Duodenal mucosa (tissue), 2 donors: Measurements from ENCODE around the gene CRB2.
"Not testable (repeated sequence)": the region's sequence is repeated elsewhere in the genome, so short reads cannot be mapped to it uniquely, and the experiment has no call there.

ENCODE experiments used
- H3K27ac ChIP-seq: one replicate; pipeline ENCODE4 v1.7.0; 2013; ENCODE audit warnings: low read depth, low read length
- H3K27me3 ChIP-seq, 2 donors: one replicate each; pipeline ENCODE4 v1.7.0; 2013; ENCODE audit warnings: low read length in 2 of 2, control low read depth in 1 of 2; ENCODE audit not compliant: insufficient read depth in 2 of 2, control insufficient read depth in 1 of 2
- H3K36me3 ChIP-seq, 2 donors: one replicate each; pipeline ENCODE4 v1.7.0; 2013; ENCODE audit warnings: low read length in 2 of 2, control low read depth in 1 of 2; ENCODE audit not compliant: insufficient read depth in 2 of 2, control insufficient read depth in 1 of 2
- H3K4me1 ChIP-seq, 2 donors: one replicate each; pipeline ENCODE4 v1.7.0; 2013; ENCODE audit warnings: low read length in 2 of 2, control low read depth in 1 of 2; ENCODE audit not compliant: insufficient read depth in 2 of 2, control insufficient read depth in 1 of 2
- H3K4me3 ChIP-seq, 2 donors: one replicate each; pipeline ENCODE4 v1.7.0; 2013; ENCODE audit warnings: low read length in 2 of 2, low read depth in 1 of 2
- H3K9ac ChIP-seq, 2 donors: one replicate each; pipeline ENCODE4 v1.7.0; 2013; ENCODE audit warnings: low read length in 2 of 2, low read depth in 1 of 2
- H3K9me3 ChIP-seq, 2 donors: one replicate each; pipeline ENCODE4 v1.7.0; 2013; ENCODE audit warnings: low read length in 2 of 2, control low read depth in 1 of 2; ENCODE audit not compliant: control insufficient read depth in 1 of 2

CRB2 gene

GRCh38 chr9:123391946-123392345 lies 35.9 kb downstream of the CRB2 start:
- Histone ChIP-seq H3K27me3 (no peaks in the 10 kb centered on the region), H3K4me3 (no peak overlapping the region), H3K27ac (no peak overlapping the region), H3K9me3 (no peaks in the 10 kb centered on the region), H3K4me1 (no peaks in the 10 kb centered on the region), H3K36me3 (no peaks in the 10 kb centered on the region), H3K9ac (no peak overlapping the region)

- Histone ChIP-seq H3K27me3 (no peaks in the 10 kb centered on the region), H3K4me3 (no peak overlapping the region), H3K4me1 (no peaks in the 10 kb centered on the region), H3K27ac (no peak overlapping the region), H3K9me3 (no peaks in the 10 kb centered on the region), H3K36me3 (no peaks in the 10 kb centered on the region), H3K9ac (no peak overlapping the region)
Measured at GRCh38 chr9:123392802-123393201, 36.8 kb downstream of the CRB2 start.

GRCh38 chr9:123394291-123395235 lies 38.6 kb downstream of the CRB2 start:
- H3K27ac ChIP-seq: no peak overlapping the region
- no peak overlapping the region for H3K4me3 ChIP-seq
- H3K36me3 ChIP-seq: no peaks in the 10 kb centered on the region

GRCh38 chr9:123395276-123395688 lies 39.3 kb downstream of the CRB2 start:
- Histone ChIP-seq H3K27ac (no peak overlapping the region), H3K36me3 (no peaks in the 10 kb centered on the region)

More at GRCh38 chr9:123394291-123395235, 38.6 kb downstream of the CRB2 start:
- H3K4me1 ChIP-seq: no peaks in the 10 kb centered on the region
- no peaks in the 10 kb centered on the region for H3K27me3 ChIP-seq
- no peaks in the 10 kb centered on the region for H3K9me3 ChIP-seq
- no peak overlapping the region for H3K9ac ChIP-seq

GRCh38 chr9:123395689-123396511 lies 39.9 kb downstream of the CRB2 start:
- no peaks in the 10 kb centered on the region for H3K4me1 ChIP-seq
- H3K9ac ChIP-seq: no peak overlapping the region
- no peak overlapping the region for H3K27ac ChIP-seq
- no peak overlapping the region for H3K4me3 ChIP-seq
- H3K27me3 ChIP-seq: no peaks in the 10 kb centered on the region
- no peaks in the 10 kb centered on the region for H3K36me3 ChIP-seq
- no peaks in the 10 kb centered on the region for H3K9me3 ChIP-seq

More at GRCh38 chr9:123395276-123395688, 39.3 kb downstream of the CRB2 start:
- Histone ChIP-seq H3K4me1 (no peaks in the 10 kb centered on the region), H3K4me3 (no peak overlapping the region), H3K9ac (no peak overlapping the region), H3K9me3 (no peaks in the 10 kb centered on the region), H3K27me3 (no peaks in the 10 kb centered on the region)

GRCh38 chr9:123397975-123398374 lies 42.0 kb downstream of the CRB2 start:
- no peaks in the 10 kb centered on the region for H3K27me3 ChIP-seq
- H3K36me3 ChIP-seq: peaks cover 0 to 4% of the 10 kb centered on the region in 2 donors
- H3K9me3 ChIP-seq: no peaks in the 10 kb centered on the region
- H3K4me1 ChIP-seq: no peaks in the 10 kb centered on the region
- H3K4me3 ChIP-seq: no peak overlapping the region
- H3K9ac ChIP-seq: no peak overlapping the region
- H3K27ac ChIP-seq: no peak overlapping the region

- not testable (repeated sequence) for H3K4me3 ChIP-seq, H3K36me3 ChIP-seq, H3K4me1 ChIP-seq, H3K9me3 ChIP-seq, H3K27ac ChIP-seq, H3K27me3 ChIP-seq, H3K9ac ChIP-seq
Measured at GRCh38 chr9:123398938-123399337, 42.9 kb downstream of the CRB2 start.

- Histone ChIP-seq H3K9ac (no peak overlapping the region), H3K4me1 (no peaks in the 10 kb centered on the region), H3K27ac (no peak overlapping the region), H3K4me3 (no peak overlapping the region), H3K36me3 (peaks cover 0 to 9% of the 10 kb centered on the region in 2 donors), H3K27me3 (no peaks in the 10 kb centered on the region), H3K9me3 (no peaks in the 10 kb centered on the region)
Measured at GRCh38 chr9:123399803-123400378, 43.9 kb downstream of the CRB2 start.

- no peak overlapping the region for H3K27ac ChIP-seq
- H3K4me1 ChIP-seq: no peaks in the 10 kb centered on the region
- no peaks in the 10 kb centered on the region for H3K27me3 ChIP-seq
- H3K9me3 ChIP-seq: no peaks in the 10 kb centered on the region
- H3K9ac ChIP-seq: no peak overlapping the region
- peaks cover 0 to 9% of the 10 kb centered on the region in 2 donors for H3K36me3 ChIP-seq
- no peak overlapping the region for H3K4me3 ChIP-seq
Measured at GRCh38 chr9:123400926-123401503, 45.0 kb downstream of the CRB2 start.
